ENCODE results near the gene CETP.
"Not testable (repeated sequence)": the region's sequence is repeated elsewhere in the genome, so short reads cannot be mapped to it uniquely, and the experiment has no call there.

Gene CETP

DNA sequence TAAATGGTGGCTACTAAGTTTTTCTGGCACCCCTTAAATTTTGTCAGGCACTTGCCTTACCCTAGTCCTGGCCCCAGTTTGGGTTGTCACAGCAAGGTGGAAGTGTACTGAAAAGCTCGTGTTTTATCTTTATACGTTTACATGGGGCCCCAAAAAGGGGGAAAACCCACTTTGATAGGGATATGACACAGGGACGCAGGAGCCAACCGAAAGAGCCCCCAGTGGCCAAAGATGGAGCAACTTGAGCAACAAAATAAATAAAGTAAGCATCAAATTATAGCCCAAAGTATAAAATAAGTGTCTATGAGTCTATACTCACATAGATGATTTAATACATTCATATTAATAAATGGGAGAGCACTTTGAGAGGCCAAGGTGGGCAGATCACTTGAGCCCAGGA is 5.0 kb upstream of the CETP start:
- DNase-seq (ENCODE audit: low read depth in 2 of 2) = no peak

DNA sequence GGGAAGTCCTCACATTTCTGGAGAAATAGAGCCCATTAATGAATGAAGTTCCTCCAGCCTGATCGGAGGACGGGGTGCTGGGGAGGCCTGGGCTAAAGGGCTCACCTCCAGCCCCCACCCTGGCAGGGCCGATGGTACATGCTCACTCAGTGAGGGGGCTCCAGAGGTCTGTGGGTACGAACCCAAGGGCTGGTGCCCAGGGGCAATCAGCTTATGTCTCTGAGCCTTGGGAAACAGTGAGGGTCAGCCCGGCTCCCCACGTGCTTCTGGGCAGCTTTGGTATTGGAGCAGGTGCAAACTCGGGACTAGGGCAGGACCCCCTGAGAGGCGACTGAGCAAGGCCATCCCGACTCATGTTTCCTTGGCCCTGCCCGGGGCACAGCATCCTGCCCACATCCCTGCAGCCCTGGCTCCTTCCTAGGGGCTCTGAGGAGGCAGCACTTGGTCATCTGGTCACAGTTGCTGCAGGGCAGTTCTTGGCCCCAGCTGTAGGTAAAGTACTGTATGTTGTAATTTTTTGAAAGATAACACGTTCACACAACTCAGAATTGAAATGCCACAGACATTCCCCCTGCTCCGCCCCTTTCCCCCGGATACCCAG is 969 bp upstream of the CETP start:
- no peak for DNase-seq (ENCODE audit: low read depth in 2 of 2)

DNA sequence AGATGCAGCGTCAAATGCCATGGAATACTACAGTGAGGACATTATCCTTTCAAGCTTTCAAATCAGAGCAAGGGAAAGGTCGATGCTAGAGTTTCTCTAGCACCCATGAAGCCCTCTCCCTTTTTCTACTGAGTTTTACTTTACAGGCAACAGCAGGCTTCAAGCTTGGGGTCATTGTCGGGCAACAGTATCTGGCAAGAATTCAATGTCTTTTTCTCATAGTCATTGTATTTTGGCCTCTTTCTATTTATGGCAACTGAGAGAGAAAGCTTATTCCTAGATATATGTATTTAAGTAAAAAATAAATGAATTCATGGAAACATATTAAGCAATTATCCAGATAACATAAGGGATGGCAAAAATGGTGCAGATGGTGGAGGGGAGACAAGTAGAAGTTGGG is 364 bp upstream of the CETP start:
- DNase-seq (ENCODE audit: low read depth in 2 of 2) = no peak

DNA sequence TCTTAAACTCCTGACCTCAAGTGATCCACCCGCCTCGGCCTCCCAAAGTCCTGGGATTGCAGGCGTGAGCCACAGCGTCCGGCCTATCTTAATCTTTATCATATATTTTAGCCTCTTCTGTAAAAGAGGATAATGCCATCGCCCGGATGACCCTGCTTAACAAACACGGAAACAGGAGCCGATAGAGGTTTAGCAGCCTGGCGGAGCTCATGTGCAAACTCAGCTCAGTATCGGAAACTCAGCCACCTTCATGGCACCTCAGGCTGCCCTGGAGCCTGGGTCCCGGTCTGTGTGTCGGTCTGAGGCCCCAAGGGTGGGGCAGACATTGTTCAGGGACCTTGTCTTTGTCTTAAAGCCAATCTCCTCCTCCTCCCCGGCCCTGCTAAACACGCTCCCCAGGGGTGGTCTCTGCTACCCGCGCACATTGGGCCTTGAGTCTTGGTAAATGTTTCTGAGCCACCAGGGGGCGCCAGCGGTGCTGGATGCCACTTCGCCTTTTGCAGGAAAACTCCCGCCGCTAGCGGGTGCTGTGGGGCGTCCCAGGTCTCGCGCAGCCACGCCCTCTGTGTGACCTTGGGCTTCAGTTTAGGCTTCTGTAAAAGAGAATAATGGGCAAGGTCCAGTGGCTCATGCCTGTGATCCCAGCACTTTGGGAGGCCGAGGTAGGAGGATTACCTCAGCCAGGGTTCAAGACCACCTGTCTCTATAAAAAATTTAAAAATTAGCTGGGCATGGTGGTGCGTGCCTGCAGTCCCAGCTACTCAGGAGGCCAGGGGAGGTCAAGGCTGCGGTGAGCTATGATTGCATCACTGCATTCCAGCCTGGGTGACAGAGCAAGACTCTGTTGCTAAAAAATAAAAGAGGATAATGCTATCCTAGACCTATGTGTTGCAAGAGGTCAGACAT is 2.7 kb downstream of the CETP start:
- peak; percentile 95 to 97 for DNase-seq (ENCODE audit: low read depth in 2 of 2)

DNA sequence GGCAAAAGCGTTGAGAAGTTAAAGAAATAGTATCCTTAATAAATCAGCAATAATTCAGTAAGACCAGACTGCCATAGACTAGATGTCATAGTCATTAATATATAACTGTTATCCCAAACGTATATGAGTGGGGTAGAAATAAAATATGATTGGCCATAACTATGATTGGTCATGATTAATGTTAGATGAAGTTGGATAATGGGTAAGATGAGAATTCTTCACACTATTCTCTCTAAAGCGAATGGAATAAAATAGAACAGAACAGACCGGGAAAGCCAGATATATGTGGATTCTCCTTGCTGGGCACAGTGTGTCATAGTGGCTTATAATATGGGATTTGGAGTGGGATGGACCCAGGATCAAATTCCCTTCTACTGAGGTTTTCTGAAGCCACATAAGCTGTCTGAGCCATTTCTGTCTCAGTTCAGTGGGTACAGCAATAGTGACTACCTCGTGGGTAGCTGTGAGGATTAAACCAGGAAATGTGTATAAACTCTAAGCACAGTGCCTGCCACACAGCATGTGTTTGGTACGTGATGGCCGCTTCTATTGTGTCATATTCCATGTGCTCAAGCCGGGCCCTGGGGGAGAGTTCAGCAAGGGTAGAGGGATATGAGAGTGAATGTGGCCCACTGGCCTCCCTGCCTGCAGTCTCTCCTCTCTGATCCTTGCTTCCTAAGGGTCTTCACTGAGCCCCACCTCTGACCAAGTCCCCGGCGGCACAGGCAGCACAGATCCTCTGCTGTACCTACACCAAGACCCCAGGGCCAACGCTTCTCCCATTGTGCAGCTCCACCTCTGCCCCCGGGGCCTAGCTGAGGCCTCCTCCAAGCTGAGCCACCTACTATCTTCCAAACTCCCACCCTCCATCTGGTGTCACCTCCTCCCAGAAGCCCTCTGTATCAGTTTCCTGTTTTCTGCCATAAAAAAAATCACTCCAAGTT is 3.7 kb downstream of the CETP start:
- no peak for DNase-seq (ENCODE audit: low read depth in 2 of 2)

DNA sequence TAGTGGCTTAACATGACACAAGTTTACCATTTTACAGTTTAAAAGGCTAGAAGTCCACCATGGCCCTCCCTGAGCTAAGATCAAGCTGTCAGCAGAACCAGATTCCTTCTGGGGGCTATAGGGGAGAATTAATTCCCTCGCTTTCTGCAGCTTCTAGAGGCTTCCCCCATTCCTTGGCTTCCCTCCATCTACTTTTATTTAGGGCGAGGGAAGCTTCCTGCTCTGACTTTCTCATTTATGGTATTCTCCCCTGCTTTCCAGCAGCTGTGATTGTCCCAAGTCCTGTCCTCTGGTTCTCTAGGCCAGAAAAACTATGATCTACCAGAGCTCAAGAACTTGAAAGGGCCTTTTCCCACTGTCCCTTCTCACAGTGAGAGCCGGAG is 4.3 kb downstream of the CETP start:
- no peak for DNase-seq (ENCODE audit: low read depth in 2 of 2)

DNA sequence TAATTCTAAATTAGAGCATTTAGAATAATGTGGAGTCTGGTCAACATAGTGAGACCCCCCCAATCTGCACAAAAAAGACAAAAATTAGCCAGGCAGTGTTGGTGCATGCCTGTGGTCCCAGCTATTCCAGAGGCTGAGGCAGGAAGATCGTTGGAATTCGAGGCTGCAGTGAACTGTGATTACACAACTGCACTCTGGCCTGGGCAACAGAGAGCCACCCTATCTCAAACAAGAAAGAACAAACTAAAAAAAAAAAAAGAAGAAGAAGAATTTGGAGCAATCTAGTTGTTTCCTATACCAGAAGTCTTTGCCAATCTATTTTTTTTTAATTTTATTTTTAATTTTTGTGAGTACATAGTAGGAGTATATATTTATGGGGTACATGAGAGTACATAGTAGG is 6.0 kb downstream of the CETP start:
- DNase-seq (ENCODE audit: low read depth in 2 of 2) = no peak

DNA sequence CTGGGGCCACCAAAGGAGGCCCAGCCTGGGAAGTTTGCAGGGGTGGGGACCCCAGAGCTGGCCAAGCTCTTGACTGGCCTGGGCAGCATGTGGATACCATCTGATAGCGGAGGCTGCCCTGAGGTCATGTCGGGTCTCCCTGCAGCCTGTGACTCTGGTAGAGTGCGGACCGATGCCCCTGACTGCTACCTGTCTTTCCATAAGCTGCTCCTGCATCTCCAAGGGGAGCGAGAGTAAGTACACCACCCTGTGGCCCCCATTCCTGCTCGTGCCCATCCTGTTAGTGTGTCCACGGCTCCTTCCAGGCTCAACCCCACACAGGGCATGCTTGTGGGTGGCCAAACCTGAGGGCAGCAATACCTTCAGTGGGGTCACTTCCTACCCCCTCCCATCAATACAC is 8.0 kb downstream of the CETP start:
- DNase-seq (ENCODE audit: low read depth in 2 of 2) = no peak

DNA sequence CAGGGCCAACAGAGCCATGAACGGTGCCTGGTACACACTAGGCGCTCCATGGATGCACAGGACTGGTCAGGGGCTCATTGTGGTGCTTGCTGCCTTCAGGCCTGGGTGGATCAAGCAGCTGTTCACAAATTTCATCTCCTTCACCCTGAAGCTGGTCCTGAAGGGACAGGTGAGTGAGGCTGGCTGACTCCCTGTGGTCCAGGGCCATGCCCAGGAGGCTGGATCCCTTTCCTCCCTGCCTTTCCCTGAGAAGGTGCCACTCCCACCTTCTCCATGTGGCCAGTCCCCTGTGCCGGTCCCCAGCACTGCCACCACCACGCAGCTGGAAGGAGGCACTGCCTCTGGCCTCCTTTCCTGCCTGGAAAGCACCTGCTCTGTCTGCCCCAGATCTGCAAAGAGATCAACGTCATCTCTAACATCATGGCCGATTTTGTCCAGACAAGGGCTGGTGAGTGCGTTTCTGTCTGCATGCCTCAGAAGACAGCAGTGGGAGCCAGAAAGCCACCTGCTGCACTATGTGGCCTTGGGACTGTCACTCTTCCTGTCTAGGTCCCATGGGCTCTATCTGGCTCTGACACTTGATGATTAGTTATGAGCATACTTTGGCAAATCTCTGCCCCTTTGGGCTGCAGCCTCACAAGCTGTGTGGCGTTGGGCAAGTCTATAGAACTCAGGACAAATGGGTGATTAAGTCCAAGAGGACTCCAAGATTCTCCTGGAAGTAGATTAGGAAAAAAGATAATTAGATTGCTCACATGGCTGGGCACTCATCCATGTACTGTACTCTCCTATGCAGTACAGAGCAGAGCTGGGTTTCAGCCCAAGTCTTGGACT is 9.4 kb downstream of the CETP start:
- DNase-seq (ENCODE audit: low read depth in 2 of 2) = no peak

DNA sequence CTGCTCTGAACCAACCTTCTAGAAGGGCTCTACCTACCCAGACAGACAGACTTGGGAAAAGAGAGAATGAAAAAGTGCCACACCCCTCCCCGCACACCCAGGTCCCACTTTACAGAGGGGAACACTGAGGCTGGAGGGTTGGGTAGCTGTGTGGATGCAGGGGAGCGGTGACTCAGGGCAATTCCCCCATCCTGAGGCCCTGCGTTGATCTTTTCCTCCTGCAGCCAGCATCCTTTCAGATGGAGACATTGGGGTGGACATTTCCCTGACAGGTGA is 10.0 kb downstream of the CETP start:
- no peak for DNase-seq (ENCODE audit: low read depth in 2 of 2)

DNA sequence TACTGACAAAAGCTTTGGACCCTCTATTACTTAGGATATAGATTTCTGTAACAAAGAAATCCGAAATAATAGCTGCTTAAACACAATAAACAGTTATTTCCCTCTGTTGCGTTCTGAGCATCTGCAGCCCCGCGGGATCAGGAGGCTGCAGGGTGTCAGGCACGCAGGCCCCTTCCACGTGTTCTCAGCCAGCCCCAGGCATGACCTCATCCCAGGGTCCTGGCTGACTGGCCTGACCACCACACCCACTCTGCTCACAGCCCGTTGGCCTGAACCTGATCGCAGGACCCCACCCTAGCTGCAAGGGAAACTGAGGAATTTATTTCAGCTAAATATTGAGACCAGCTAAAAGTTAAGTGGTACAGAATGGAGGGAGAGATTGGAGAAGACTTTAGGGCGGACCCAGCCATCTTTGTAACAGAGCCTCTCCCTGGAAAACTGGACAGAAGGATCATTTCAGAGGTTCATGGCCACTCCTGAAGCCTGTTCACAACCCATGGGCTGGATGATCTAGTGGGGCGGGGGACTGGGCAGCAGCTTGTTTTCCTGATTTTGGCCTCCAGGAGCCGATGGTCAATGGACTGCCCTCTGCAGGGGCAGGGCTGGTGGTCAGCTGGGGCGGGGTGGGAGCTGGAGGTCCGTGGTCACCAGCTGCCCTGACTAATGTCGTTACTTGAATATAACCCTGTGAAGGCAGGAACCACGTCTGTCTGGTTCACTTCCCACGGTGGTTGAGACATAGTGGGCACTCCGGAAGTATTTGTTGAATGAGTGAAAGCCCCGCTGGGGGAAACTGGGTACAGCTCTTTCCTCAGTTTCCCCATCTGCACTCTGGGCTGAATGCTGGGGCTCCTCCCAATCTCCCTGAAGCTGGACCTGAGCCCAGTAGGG is 10.9 kb downstream of the CETP start:
- DNase-seq (ENCODE audit: low read depth in 2 of 2) = no peak

DNA sequence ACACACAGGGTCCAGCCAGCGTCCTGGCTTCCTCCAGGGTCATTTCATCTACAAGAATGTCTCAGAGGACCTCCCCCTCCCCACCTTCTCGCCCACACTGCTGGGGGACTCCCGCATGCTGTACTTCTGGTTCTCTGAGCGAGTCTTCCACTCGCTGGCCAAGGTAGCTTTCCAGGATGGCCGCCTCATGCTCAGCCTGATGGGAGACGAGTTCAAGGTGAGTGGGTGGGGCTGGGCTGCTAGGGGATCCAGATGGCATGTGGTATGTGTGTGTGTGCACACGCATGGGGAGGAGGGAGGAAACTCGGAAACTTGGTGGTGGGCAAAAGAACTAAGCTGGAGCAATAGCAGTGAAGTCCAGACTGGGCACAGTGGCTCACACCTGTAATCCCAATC is 11.5 kb downstream of the CETP start:
- DNase-seq (ENCODE audit: low read depth in 2 of 2) = no peak

DNA sequence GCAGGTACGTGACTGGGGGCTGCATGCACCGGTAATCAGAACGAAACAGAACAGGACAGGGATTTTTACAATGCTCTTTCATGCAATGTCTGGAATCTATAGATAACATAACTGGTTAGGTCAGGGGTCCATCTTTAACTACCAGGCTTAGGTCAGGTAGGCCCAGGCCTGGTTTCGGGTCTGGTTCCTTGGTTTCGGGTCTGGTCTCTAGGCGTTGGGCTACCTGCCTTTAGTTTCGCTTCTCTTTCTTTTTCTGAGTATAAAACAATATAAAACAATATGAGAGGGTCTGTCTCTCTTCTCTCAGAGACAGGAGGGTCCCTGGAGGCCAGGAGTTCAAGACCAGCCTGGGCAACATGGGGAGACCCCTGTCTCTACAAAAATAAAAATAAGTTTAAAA is 12.1 kb downstream of the CETP start:
- DNase-seq (ENCODE audit: low read depth in 2 of 2) = not testable (repeated sequence)

DNA sequence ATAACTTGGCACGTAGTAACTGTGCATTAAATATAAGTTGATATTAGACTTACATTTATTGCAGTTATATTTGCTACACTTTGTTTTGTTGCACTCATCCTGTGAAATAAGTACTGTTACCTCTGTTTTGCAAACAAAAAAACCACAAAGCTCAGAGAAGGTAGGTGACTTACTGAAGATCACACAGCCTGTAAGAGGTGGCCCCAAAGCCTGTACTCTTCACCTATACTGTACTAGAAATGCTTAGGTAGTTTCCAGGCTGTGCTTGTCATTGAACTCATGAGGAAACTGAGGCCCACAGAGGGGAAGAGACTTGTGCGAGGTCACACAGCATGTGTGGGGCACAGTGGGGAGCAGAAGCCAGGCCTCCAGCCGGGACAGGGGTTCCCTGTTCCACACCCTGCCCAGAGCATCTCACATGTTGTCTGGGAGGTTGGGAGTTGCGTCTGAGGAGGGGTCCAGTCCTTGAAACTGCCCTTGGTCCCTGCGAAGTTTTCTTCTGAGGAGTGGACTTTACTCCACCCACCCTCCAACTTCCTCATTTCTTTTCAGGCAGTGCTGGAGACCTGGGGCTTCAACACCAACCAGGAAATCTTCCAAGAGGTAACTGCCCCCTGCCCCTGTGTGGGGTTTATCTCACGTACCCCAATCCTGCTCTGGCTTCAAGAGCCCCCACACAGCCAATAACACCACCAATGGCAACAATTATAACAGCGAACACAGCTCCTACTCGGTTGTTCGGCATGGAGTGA is 13.0 kb downstream of the CETP start:
- DNase-seq (ENCODE audit: low read depth in 2 of 2) = no peak

DNA sequence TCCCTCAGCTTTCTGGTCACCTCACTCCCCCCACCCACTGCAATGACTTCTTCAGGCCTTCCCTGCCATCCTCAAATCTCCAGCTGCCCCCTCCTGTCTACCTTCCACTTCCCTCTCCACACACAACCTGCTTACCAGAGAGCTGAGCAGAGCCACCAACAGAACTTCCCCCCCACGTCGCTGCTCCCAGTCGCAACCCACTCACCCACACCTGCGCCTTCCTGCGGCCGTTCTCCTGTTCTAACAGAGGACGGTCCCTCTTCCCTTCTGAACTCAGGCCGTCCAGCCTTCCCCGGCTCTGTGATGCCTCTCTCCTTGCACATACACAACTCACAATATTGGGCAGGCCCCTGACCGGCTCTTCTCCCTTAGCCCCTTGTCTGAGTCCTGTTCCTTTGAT is 14.0 kb downstream of the CETP start:
- DNase-seq (ENCODE audit: low read depth in 2 of 2) = no peak

DNA sequence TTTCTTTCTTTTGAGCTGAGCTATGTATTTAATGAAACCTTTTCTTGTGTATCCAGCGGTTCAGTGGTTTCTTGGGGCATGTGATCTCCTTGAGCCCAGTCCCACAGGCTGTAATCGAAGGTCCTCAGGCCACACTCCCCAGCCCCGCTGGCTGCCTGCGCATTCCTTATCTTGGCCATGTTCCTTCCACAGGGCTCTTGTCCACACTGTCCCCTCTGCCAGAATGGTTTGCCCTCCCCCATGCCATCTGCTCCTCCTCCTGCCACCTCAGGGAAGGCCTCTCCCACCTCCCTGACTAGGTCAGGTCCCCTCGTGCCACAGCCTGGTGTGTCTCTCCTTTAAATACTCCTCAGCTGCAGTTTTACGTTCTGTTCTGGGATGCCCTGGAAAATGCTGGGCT is 15.5 kb downstream of the CETP start:
- DNase-seq (ENCODE audit: low read depth in 2 of 2) = no peak

DNA sequence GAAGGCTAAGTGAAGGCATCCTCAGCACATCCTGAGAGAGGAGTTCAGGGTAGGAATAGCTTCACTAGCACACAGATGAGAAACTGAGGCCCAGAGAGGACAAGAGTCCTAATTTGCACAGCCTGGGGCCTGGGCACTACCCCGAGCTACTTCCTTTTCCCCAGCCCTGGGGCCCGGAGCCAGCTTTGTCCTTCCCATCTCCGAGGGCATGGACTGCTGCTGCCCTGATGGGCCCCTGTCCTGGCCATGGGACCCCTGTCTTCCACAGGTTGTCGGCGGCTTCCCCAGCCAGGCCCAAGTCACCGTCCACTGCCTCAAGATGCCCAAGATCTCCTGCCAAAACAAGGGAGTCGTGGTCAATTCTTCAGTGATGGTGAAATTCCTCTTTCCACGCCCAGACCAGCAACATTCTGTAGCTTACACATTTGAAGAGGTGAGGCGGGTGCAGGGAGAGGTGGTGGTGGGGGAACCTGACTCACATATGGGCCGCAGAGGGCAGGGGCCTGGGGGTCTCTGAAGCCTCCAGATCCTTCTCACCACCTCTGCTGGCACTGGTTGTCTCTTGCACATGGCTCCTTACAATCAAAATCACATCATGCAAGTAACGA is 16.2 kb downstream of the CETP start:
- no peak for DNase-seq (ENCODE audit: low read depth in 2 of 2)

DNA sequence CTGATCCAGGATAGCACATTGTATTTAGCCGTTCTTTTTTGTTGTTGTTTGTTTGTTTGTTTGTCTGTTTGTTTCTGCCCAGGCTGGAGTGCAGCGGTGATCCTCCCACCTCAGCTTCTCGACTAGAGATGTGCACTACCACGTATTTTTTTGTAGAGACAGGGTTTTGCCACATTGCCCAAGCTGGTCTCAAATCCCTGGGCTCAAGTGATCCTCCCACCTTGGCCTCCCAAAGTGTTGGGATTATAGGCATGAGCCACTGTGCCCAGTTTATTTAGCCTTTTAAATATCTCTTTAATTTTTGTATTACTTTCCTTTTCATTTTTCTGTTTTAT is 18.4 kb downstream of the CETP start:
- DNase-seq (ENCODE audit: low read depth in 2 of 2) = no peak

DNA sequence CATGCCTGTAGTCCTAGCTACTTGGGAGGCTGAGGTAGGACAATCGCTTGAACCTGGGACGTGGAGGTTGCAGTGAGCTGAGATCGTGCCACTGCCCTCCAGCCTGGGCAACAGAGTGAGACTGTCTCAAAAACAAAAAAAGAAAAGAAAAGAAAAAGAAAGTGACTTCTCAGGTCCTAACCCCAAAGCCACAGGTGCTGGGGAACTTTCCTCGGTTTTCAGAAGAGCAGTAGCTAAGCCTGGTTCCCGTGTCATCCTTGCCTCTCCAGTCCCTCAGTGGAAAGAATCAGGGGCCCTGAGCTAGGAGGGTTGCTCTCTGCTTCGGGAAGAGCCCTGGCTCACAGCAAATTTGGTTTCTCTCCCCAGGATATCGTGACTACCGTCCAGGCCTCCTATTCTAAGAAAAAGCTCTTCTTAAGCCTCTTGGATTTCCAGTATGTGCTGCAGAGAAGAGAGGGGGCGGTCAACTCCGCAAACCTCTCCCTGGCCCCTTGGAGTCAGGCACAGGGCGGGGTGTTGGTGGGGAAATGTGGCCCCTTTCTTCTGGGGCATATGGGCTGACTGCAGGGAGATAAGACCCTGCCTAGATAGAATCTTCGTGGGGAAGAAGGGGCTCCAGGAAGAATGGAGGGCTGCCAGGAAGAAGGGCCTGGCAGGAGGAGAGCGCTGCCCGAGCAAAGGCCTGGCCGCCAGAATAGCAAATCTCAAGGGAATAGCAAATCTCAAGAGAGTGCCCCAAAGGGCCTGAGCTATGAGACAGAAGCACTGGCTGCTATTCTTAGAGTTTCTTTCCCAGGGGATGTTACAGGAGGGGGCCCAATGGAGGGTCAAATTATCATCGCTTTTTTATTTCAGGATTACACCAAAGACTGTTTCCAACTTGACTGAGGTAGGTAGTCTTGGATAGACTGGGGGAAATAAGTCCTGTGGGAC is 19.3 kb downstream of the CETP start:
- no peak for DNase-seq (ENCODE audit: low read depth in 2 of 2)
